Panc1 (cell line): ENCODE data around the gene ADCY2. TPM values are rescaled to one million over a fixed set of nuclear protein-coding genes. Genes with fewer than 3 reads are reported as not detected.

Source experiments
- ATAC-seq: fragments of 200-7000 bp; cut with Tn5 transposase; 2 replicates; pipeline ENCODE4 v1.9.1; 2020; ENCODE audit warnings: mild to moderate bottlenecking, moderate library complexity
- BruUV-seq: library from RNA; stranded (reverse); fragments of 400-500 nt; replicated peaks from 2 replicates; lab custom pipeline; 2021; lab: Mats Ljungman, UMichigan
- CTCF ChIA-PET: fragments of 300-600 bp; sonication (Branson Sonifier 250); formaldehyde crosslinking; loops from one replicate; lab custom pipeline; 2022; ENCODE audit warnings: antibody characterized with exemption; lab: Charles Lee
- POLR2A ChIA-PET: fragments of 300-600 bp; sonication (Branson Sonifier 250); formaldehyde crosslinking; loops from one replicate; lab custom pipeline; 2022; ENCODE audit warnings: antibody characterized with exemption; lab: Charles Lee
- DNase-seq: peaks from one replicate; pipeline ENCODE4 v3.0.0-alpha.2; 2010; ENCODE audit warnings: low read depth, low spot score
- H3K27ac ChIP-seq: 2 replicates; pipeline ENCODE4 v1.5.1; 2011; ENCODE audit warnings: mild to moderate bottlenecking, low read length, inconsistent platforms
- H3K27me3 ChIP-seq: fragments of 200-500 bp; sonication (Bioruptor generic); 2 replicates; pipeline ENCODE4 v1.6.0; 2014; ENCODE audit warnings: low read length, inconsistent platforms; ENCODE audit not compliant: control insufficient read depth, insufficient read depth
- H3K36me3 ChIP-seq: fragments of 200-500 bp; sonication (Bioruptor generic); 2 replicates; pipeline ENCODE4 v1.5.1; 2014; ENCODE audit warnings: inconsistent platforms, mild to moderate bottlenecking, low read length, moderate library complexity; ENCODE audit not compliant: control insufficient read depth, insufficient read depth
- H3K4me1 ChIP-seq: 2 replicates; pipeline ENCODE4 v1.5.1; 2011; ENCODE audit warnings: inconsistent platforms, mild to moderate bottlenecking, low read length, moderate library complexity; ENCODE audit not compliant: control insufficient read depth, insufficient read depth
- H3K4me3 ChIP-seq, 2 experiments: 2 replicates each; pipeline ENCODE4 v1.5.1; 2011 to 2012; ENCODE audit warnings: low read depth in 2 of 2, low read length in 2 of 2, mild to moderate bottlenecking in 2 of 2, inconsistent platforms in 1 of 2, moderate library complexity in 1 of 2
- H3K9me3 ChIP-seq: fragments of 200-500 bp; sonication (Bioruptor generic); 2 replicates; pipeline ENCODE4 v1.5.1; 2014; ENCODE audit warnings: low read depth, mild to moderate bottlenecking, inconsistent platforms, low read length, moderate library complexity; ENCODE audit not compliant: control insufficient read depth, insufficient read depth
- POLR2AphosphoS5 ChIP-seq: IDR thresholded peaks from 2 replicates; pipeline ENCODE4 v1.6.1; 2012; ENCODE audit warnings: mild to moderate bottlenecking, low read depth, low read length, moderate library complexity
- REST ChIP-seq, 2 experiments: IDR thresholded peaks; 2 replicates each; pipeline ENCODE4 v1.6.1; 2011 to 2012; ENCODE audit warnings: low read depth in 2 of 2, control low read depth in 1 of 2, low read length in 1 of 2, mild to moderate bottlenecking in 1 of 2, moderate library complexity in 1 of 2; ENCODE audit not compliant: insufficient read depth in 1 of 2
- SIN3A ChIP-seq: IDR thresholded peaks from 2 replicates; pipeline ENCODE4 v1.6.1; 2012; ENCODE audit warnings: low read depth, mild to moderate bottlenecking, low read length, moderate library complexity, borderline replicate concordance; ENCODE audit not compliant: insufficient read depth
- TCF7L2 ChIP-seq: IDR thresholded peaks from 2 replicates; pipeline ENCODE4 v1.6.1; 2011; ENCODE audit warnings: mild to moderate bottlenecking, low read depth, low read length, inconsistent platforms
- in situ Hi-C: cut with HindIII; loops from 2 replicates; pipeline ENCODE4 v1.10.0; 2016; ENCODE audit warnings: low sequenced_read_pairs, low pct_unique_long_range_greater_than_20kb
- intact Hi-C: fragments of 100-400 bp; cut with micrococcal nuclease; formaldehyde crosslinking; loops from one replicate; pipeline ENCODE4 v1.10.0; 2022; ENCODE audit not compliant: unreplicated experiment
- total RNA-seq: library from RNA; stranded (reverse); gene quantifications from one replicate; pipeline ENCODE4 v1.2.1, GENCODE V29; 2021; ENCODE audit not compliant: unreplicated experiment
- TF ChIP-seq, protein P1 (sequence below): fragments of 450-650 bp; IDR thresholded peaks from 2 replicates; pipeline ENCODE4 v1.5.1; 2017; ENCODE audit warnings: mild to moderate bottlenecking

Gene ADCY2
- total RNA-seq, 1 experiment from 2014 or later, result 0.13 TPM

- Histone ChIP-seq H3K27me3 (no peaks in the 10 kb centered on the region), H3K4me3 (no peak overlapping the region), H3K36me3 (no peaks in the 10 kb centered on the region), H3K27ac (no peak overlapping the region), H3K4me1 (no peaks in the 10 kb centered on the region), H3K9me3 (no peaks in the 10 kb centered on the region)
- ChIA-PET CTCF (no interaction called here), POLR2A (interaction anchor here (0.6 kb wide), 1 partner anchor 10 kb away, joined by 3 read pairs; no protein-coding TSS in a partner anchor)
- BruUV-seq, result no TSS peak
- TF ChIP-seq REST (IDR thresholded peaks at IDR 0.05; ENCODE audit: insufficient read depth in 1 of 2, low read depth in 2 of 2, low read length in 1 of 2) (no peak), POLR2AphosphoS5 (no peak), SIN3A (no peak), TCF7L2 (no peak)
- TF ChIP-seq, protein P1, sequence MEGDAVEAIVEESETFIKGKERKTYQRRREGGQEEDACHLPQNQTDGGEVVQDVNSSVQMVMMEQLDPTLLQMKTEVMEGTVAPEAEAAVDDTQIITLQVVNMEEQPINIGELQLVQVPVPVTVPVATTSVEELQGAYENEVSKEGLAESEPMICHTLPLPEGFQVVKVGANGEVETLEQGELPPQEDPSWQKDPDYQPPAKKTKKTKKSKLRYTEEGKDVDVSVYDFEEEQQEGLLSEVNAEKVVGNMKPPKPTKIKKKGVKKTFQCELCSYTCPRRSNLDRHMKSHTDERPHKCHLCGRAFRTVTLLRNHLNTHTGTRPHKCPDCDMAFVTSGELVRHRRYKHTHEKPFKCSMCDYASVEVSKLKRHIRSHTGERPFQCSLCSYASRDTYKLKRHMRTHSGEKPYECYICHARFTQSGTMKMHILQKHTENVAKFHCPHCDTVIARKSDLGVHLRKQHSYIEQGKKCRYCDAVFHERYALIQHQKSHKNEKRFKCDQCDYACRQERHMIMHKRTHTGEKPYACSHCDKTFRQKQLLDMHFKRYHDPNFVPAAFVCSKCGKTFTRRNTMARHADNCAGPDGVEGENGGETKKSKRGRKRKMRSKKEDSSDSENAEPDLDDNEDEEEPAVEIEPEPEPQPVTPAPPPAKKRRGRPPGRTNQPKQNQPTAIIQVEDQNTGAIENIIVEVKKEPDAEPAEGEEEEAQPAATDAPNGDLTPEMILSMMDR, result no peak
- DNase-seq, result no peak
- intact Hi-C loops (no loop called here), in situ Hi-C loops (no loop called here)
- no peak for ATAC-seq
Observed at GRCh38 chr5:7628248-7628647, 232.3 kb downstream of the ADCY2 start.

DNA sequence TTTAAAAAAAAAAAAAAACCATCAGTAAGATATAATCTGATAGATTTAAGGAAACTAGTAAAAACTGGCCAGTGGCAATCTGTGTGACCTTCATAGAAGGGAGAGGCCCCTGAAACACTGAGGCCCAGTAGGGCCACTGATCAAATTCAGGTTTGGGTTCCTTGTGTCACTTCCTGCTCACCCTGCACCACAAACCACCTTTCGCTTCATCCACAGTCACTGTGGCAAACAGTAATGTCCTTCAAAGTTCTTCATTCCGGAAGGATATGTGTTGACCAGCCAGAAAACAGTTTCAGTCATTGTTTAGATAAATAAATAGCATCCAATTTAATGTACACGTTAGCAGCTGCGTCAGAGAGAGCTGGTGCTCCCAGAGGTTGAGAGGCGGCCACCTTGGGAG, 232.9 kb downstream of the ADCY2 start:
- no peak for TF ChIP-seq REST (IDR thresholded peaks at IDR 0.05; ENCODE audit: insufficient read depth in 1 of 2, low read depth in 2 of 2, low read length in 1 of 2)
- no peak for TF ChIP-seq POLR2AphosphoS5
- no peak for TF ChIP-seq TCF7L2
- no peak for TF ChIP-seq SIN3A
- TF ChIP-seq, protein P1, result no peak
- H3K27me3 ChIP-seq, result no peaks in the 10 kb centered on the region
- no TSS peak for BruUV-seq
- in situ Hi-C loops, result no loop called here
- no peak overlapping the region for H3K4me3 ChIP-seq
- intact Hi-C loops, result no loop called here
- no peaks in the 10 kb centered on the region for H3K36me3 ChIP-seq
- ChIA-PET POLR2A (interaction anchor here (0.6 kb wide), 1 partner anchor 10 kb away, joined by 3 read pairs; no protein-coding TSS in a partner anchor), CTCF (no interaction called here)
- DNase-seq (no peak), ATAC-seq (no peak)
- no peaks in the 10 kb centered on the region for H3K9me3 ChIP-seq
- H3K27ac ChIP-seq, result no peak overlapping the region
- no peaks in the 10 kb centered on the region for H3K4me1 ChIP-seq
